Measurements from ENCODE around the gene OR4K13. TPM values are rescaled to one million over a fixed set of nuclear protein-coding genes. Genes with fewer than 3 reads are reported as not detected.

Gene OR4K13
- not detected for total RNA-seq (ENCODE audit: unreplicated experiment)
- long read RNA-seq, result 0 reads

- DNase-seq (ENCODE audit: low spot score), result no peak
- TF ChIP-seq CTCF (IDR thresholded peaks at IDR 0.05; ENCODE audit: unreplicated experiment), result no peak
- H3K36me3 Mint-ChIP-seq (ENCODE audit: low read depth, unreplicated experiment), result no peaks in the 10 kb centered on the region
- H3K4me3 Mint-ChIP-seq (ENCODE audit: unreplicated experiment), result no peak within 1 kb of the TSS
- H3K4me1 Mint-ChIP-seq (ENCODE audit: unreplicated experiment), result no peaks in the 10 kb centered on the region
- no peak within 1 kb of the TSS for H3K27ac Mint-ChIP-seq (ENCODE audit: unreplicated experiment)
- H3K9me3 Mint-ChIP-seq (ENCODE audit: unreplicated experiment), result peaks cover 19% of the 10 kb centered on the region
- peaks cover 2% of the 10 kb centered on the region for H3K27me3 Mint-ChIP-seq (ENCODE audit: unreplicated experiment)
Measured at GRCh38 chr14:20035938-20036337, at the start of gene OR4K13. OR4K13 (minus strand) TSS chr14:20036038; CDS start chr14:20034758, 1,280 bp downstream.

- Mint-ChIP-seq H3K4me1 (ENCODE audit: unreplicated experiment) (no peaks in the 10 kb centered on the region), H3K9me3 (ENCODE audit: unreplicated experiment) (peaks cover 18% of the 10 kb centered on the region), H3K27ac (ENCODE audit: unreplicated experiment) (no peak within 1 kb of the TSS), H3K4me3 (ENCODE audit: unreplicated experiment) (no peak within 1 kb of the TSS), H3K36me3 (ENCODE audit: low read depth, unreplicated experiment) (peaks cover 6% of the 10 kb centered on the region), H3K27me3 (ENCODE audit: unreplicated experiment) (no peaks in the 10 kb centered on the region)
- DNase-seq (ENCODE audit: low spot score), result no peak
- no peak for TF ChIP-seq CTCF (IDR thresholded peaks at IDR 0.05; ENCODE audit: unreplicated experiment)
Measured at GRCh38 chr14:20059745-20060144, 23.9 kb upstream of the OR4K13 start, which contains the start of gene OR4L1. OR4L1 (plus strand) TSS chr14:20060045; CDS start chr14:20060045, 0 bp downstream.

DNA sequence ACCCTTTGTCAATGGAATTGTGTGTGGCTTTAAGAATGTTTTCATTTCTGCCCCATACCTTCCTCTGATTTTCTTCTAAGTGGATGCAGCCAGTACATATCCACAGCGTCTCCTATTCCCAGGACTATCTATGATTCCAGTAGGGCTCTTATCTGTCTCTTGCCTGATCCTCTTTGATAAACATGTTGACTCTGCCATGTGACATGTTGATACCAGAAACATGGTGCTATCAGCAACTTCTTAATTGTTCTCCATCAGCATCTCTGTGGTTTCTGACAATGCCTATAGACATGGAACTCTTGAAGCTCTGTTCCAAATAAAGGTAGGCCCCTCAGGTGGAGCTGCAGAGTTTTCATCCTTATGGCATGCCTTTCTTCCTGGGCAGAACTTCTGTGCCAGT is 12.4 kb upstream of the OR4K13 start:
- Mint-ChIP-seq H3K36me3 (ENCODE audit: low read depth, unreplicated experiment) (no peaks in the 10 kb centered on the region), H3K27ac (ENCODE audit: unreplicated experiment) (no peak overlapping the region), H3K4me3 (ENCODE audit: unreplicated experiment) (no peak overlapping the region), H3K9me3 (ENCODE audit: unreplicated experiment) (peaks cover 37% of the 10 kb centered on the region), H3K27me3 (ENCODE audit: unreplicated experiment) (no peaks in the 10 kb centered on the region), H3K4me1 (ENCODE audit: unreplicated experiment) (no peaks in the 10 kb centered on the region)
- DNase-seq (ENCODE audit: low spot score), result no peak
- TF ChIP-seq CTCF (IDR thresholded peaks at IDR 0.05; ENCODE audit: unreplicated experiment), result no peak

DNA sequence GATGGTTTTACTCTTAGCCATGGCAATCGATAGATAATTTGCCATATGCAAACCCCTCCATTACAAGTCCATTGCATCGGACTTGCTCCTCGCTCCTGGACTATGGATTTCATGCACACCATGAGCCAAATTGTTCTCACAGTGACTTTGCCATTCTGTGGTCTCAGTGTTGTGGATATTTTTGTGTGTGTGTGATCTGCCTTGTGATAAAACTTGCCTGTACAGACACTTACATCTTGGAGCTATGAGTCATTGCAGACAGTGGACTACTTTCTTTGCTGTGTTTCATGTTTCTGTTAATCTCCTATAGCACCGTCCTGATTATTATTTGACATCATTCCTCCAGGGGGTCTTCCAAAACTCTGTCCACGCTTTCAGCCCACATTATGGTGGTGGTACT is 8.4 kb upstream of the OR4K13 start:
- no peak overlapping the region for H3K27ac Mint-ChIP-seq (ENCODE audit: unreplicated experiment)
- peaks cover 1% of the 10 kb centered on the region for H3K27me3 Mint-ChIP-seq (ENCODE audit: unreplicated experiment)
- no peak for TF ChIP-seq CTCF (IDR thresholded peaks at IDR 0.05; ENCODE audit: unreplicated experiment)
- peaks cover 32% of the 10 kb centered on the region for H3K9me3 Mint-ChIP-seq (ENCODE audit: unreplicated experiment)
- H3K36me3 Mint-ChIP-seq (ENCODE audit: low read depth, unreplicated experiment), result no peaks in the 10 kb centered on the region
- no peak for DNase-seq (ENCODE audit: low spot score)
- H3K4me3 Mint-ChIP-seq (ENCODE audit: unreplicated experiment), result no peak overlapping the region
- H3K4me1 Mint-ChIP-seq (ENCODE audit: unreplicated experiment), result no peaks in the 10 kb centered on the region

GRCh38 chr14:20035449-20035848 is 389 bp downstream of the OR4K13 start:
- Mint-ChIP-seq H3K4me3 (ENCODE audit: unreplicated experiment) (no peak overlapping the region), H3K27ac (ENCODE audit: unreplicated experiment) (no peak overlapping the region), H3K4me1 (ENCODE audit: unreplicated experiment) (no peaks in the 10 kb centered on the region), H3K9me3 (ENCODE audit: unreplicated experiment) (peaks cover 19% of the 10 kb centered on the region), H3K36me3 (ENCODE audit: low read depth, unreplicated experiment) (no peaks in the 10 kb centered on the region), H3K27me3 (ENCODE audit: unreplicated experiment) (peaks cover 2% of the 10 kb centered on the region)
- no peak for DNase-seq (ENCODE audit: low spot score)
- no peak for TF ChIP-seq CTCF (IDR thresholded peaks at IDR 0.05; ENCODE audit: unreplicated experiment)

Data from endothelial cell (in vitro differentiated cells).